Coronary artery (tissue), 2 donors: ENCODE results near the gene SLC19A3.
"Not testable (repeated sequence)": the region's sequence is repeated elsewhere in the genome, so short reads cannot be mapped to it uniquely, and the experiment has no call there.

ENCODE experiments used
- DNase-seq: peaks from one replicate; pipeline ENCODE4 v3.0.0-alpha.2; 2017; ENCODE audit warnings: low spot score
- H3K27ac ChIP-seq, 2 donors: fragments of 200-600 bp; sonication (generic); one replicate each; pipeline ENCODE4 v1.5.1; 2016 to 2019
- H3K4me3 ChIP-seq: fragments of 200-600 bp; sonication (generic); 2 replicates; pipeline ENCODE4 v1.5.1; 2016; ENCODE audit warnings: mild to moderate bottlenecking, moderate library complexity
- CTCF ChIP-seq: fragments of 200-600 bp; sonication (generic); IDR thresholded peaks from one replicate; pipeline ENCODE4 v1.5.1; 2019; ENCODE audit warnings: antibody characterized with exemption

The SLC19A3 gene

GRCh38 chr2:227703280-227703732, 14.5 kb downstream of the SLC19A3 start:
- TF ChIP-seq CTCF, result no peak
- no peak for DNase-seq
- no peak overlapping the region for H3K27ac ChIP-seq
- no peak overlapping the region for H3K4me3 ChIP-seq

GRCh38 chr2:227701556-227701955, 16.3 kb downstream of the SLC19A3 start:
- H3K4me3 ChIP-seq, result no peak overlapping the region
- no peak for TF ChIP-seq CTCF
- no peak for DNase-seq
- H3K27ac ChIP-seq, result no peak overlapping the region

- Histone ChIP-seq H3K27ac (no peak overlapping the region), H3K4me3 (no peak overlapping the region)
- TF ChIP-seq CTCF, result no peak
- no peak for DNase-seq
Observed at GRCh38 chr2:227696990-227697679, 20.7 kb downstream of the SLC19A3 start.

- Histone ChIP-seq H3K4me3 (no peak overlapping the region), H3K27ac (no peak overlapping the region)
- DNase-seq, result no peak
- no peak for TF ChIP-seq CTCF
Observed at GRCh38 chr2:227687189-227687588, 30.6 kb downstream of the SLC19A3 start.

- TF ChIP-seq CTCF, result no peak
- no peak for DNase-seq
Observed at GRCh38 chr2:227684258-227684657, 33.6 kb downstream of the SLC19A3 start.

GRCh38 chr2:227677928-227678327, 39.9 kb downstream of the SLC19A3 start:
- no peak for TF ChIP-seq CTCF
- Histone ChIP-seq H3K4me3 (no peak overlapping the region), H3K27ac (no peak overlapping the region)
- DNase-seq, result no peak

More at GRCh38 chr2:227684258-227684657, 33.6 kb downstream of the SLC19A3 start:
- no peak overlapping the region for H3K27ac ChIP-seq
- no peak overlapping the region for H3K4me3 ChIP-seq

- TF ChIP-seq CTCF, result no peak
- no peak overlapping the region for H3K4me3 ChIP-seq
- H3K27ac ChIP-seq, result no peak overlapping the region
- no peak for DNase-seq
Observed at GRCh38 chr2:227674485-227674884, 43.3 kb downstream of the SLC19A3 start.

GRCh38 chr2:227673620-227674019, 44.2 kb downstream of the SLC19A3 start:
- H3K27ac ChIP-seq, DNase-seq, H3K4me3 ChIP-seq: not testable (repeated sequence)
